HepG2 (cell line): Measurements from ENCODE around the gene CACNA1F. TPM values are rescaled to one million over a fixed set of nuclear protein-coding genes. Genes with fewer than 3 reads are reported as not detected.

Experiments
- BORCS8-MEF2B ChIP-seq: sonication (generic); formaldehyde crosslinking; IDR thresholded peaks from 2 replicates; pipeline ENCODE4 v1.8.0; 2022; ENCODE audit warnings: mild to moderate bottlenecking, missing genetic modification reagents
- EEA1 ChIP-seq: sonication (generic); formaldehyde crosslinking; IDR thresholded peaks from 2 replicates; pipeline ENCODE4 v1.5.1; 2020; ENCODE audit warnings: mild to moderate bottlenecking, missing genetic modification reagents, borderline replicate concordance
- MLLT10 ChIP-seq: sonication (generic); formaldehyde crosslinking; IDR thresholded peaks from 2 replicates; pipeline ENCODE4 v1.4.0; 2020; ENCODE audit warnings: missing genetic modification reagents
- NFKB2 ChIP-seq: sonication (generic); formaldehyde crosslinking; IDR thresholded peaks from 2 replicates; pipeline ENCODE4 v1.4.0; 2020; ENCODE audit warnings: missing genetic modification reagents, borderline replicate concordance
- NFYB ChIP-seq: sonication (generic); formaldehyde crosslinking; IDR thresholded peaks from 2 replicates; pipeline ENCODE4 v1.4.0; 2020; ENCODE audit warnings: missing genetic modification reagents
- RORA ChIP-seq: sonication (generic); formaldehyde crosslinking; IDR thresholded peaks from 2 replicates; pipeline ENCODE4 v1.5.0; 2020; ENCODE audit warnings: mild to moderate bottlenecking, missing genetic modification reagents, moderate library complexity
- TBX3 ChIP-seq: fragments of 450-650 bp; IDR thresholded peaks from 2 replicates; pipeline ENCODE4 v1.6.1; 2017; ENCODE audit warnings: antibody characterized with exemption, mild to moderate bottlenecking, inconsistent platforms, borderline replicate concordance
- XBP1 ChIP-seq: sonication (generic); formaldehyde crosslinking; IDR thresholded peaks from 2 replicates; pipeline ENCODE4 v1.5.0; 2020; ENCODE audit warnings: missing genetic modification reagents
- ZNF496 ChIP-seq: sonication (generic); formaldehyde crosslinking; IDR thresholded peaks from 2 replicates; pipeline ENCODE4 v1.8.1; 2023; ENCODE audit warnings: mild to moderate bottlenecking, moderate library complexity, missing genetic modification reagents; ENCODE audit not compliant: insufficient replicate concordance
- ZNF761 ChIP-seq: sonication (generic); formaldehyde crosslinking; conservative IDR thresholded peaks from 2 replicates; pipeline ENCODE4 v1.4.0; 2020; ENCODE audit warnings: mild to moderate bottlenecking, missing genetic modification reagents
- polyA plus RNA-seq, 8 experiments: library from polyadenylated mRNA; depleted of rRNA in 3 of 8; stranded (reverse) in 7 of 8; unstranded in 1 of 8; fragments of >200 nt; fragmentation: Illumina TruSeq in 4 of 8; extraction: Trizol in 4 of 8; gene quantifications; 2 replicates each; pipeline versions ENCODE4 v1.2.1 to v1.2.3, GENCODE V29; 2011 to 2016; ENCODE audit warnings: low read depth in 4 of 8, missing spikeins in 1 of 8, mixed read lengths in 1 of 8; ENCODE audit not compliant: insufficient read depth in 1 of 8
- total RNA-seq, 5 experiments: library from RNA; depleted of rRNA; stranded (reverse); fragments of >200 nt; fragmentation: Illumina TruSeq; extraction: Trizol; gene quantifications; 2 replicates each; pipeline ENCODE4 v1.2.3, GENCODE V29; 2016; ENCODE audit warnings: low read depth in 1 of 5
- TF ChIP-seq, protein P1 (sequence below): sonication (generic); formaldehyde crosslinking; conservative IDR thresholded peaks from 2 replicates; pipeline ENCODE4 v1.4.0; 2020; ENCODE audit warnings: mild to moderate bottlenecking, missing genetic modification reagents, moderate library complexity
- TF ChIP-seq, protein P2 (sequence below): IDR thresholded peaks from 2 replicates; pipeline ENCODE4 v1.6.1; 2016; ENCODE audit warnings: missing genetic modification reagents, missing compliant biosample characterization
- TF ChIP-seq, protein P3 (sequence below): sonication (generic); formaldehyde crosslinking; conservative IDR thresholded peaks from 2 replicates; pipeline ENCODE4 v1.8.0; 2022; ENCODE audit warnings: missing genetic modification reagents
- TF ChIP-seq, protein P4 (sequence below): sonication (generic); formaldehyde crosslinking; conservative IDR thresholded peaks from 2 replicates; pipeline ENCODE4 v1.4.0; 2020; ENCODE audit warnings: missing genetic modification reagents
- TF ChIP-seq, protein P5 (sequence below): sonication (generic); formaldehyde crosslinking; IDR thresholded peaks from 2 replicates; pipeline ENCODE4 v1.5.0; 2020; ENCODE audit warnings: mild to moderate bottlenecking, missing genetic modification reagents, borderline replicate concordance

The CACNA1F gene
- total and polyA plus RNA-seq, 2 of the 13 experiments (the other 11 are each of a cell fraction or from before 2014, with no cell fraction given) = 0.03 TPM; not detected in 1

DNA sequence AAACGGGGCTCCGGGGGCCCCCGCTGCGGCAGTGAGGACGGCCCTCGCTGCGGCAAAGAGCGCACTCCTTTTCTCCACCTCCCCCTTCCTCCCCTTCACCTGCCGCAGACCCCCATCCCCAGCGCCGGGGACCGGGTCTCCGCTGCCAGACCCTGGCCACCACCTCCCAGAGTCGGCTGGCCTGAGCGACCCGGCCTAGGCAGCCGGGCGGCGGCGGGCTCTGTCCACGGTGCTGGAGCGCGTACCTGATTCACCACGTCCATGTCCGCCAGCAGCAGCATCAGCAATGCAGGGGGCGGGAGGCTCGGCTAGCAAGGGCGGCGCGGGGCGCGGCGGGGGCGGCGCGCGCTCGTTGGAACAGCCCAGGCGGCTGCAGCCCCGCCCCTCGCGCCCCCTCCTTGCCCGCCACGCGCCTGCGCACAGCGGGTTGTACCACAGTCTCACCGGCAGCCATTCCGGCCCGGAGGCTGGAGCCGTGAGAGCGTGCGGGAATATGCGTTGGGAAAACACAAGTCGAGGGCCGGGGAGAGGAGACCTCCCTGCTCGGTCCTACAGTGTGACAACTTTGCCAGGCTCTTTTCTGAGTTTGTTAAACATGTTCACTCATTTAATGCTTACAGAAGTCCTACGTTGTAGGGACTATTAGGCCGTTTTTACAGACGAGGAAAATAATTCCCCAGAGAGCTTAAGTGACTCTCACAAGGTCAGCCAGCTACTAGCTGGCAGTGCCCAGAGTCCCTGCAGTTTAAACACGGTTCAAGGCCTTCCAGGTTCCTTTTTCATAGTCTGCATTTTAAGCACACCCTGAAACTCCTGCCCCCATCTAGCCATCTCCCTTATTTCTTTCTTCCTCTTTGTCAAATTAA lies 33.0 kb downstream of the CACNA1F start, which contains the start of gene SYP (continued):
- TF ChIP-seq, protein P1, sequence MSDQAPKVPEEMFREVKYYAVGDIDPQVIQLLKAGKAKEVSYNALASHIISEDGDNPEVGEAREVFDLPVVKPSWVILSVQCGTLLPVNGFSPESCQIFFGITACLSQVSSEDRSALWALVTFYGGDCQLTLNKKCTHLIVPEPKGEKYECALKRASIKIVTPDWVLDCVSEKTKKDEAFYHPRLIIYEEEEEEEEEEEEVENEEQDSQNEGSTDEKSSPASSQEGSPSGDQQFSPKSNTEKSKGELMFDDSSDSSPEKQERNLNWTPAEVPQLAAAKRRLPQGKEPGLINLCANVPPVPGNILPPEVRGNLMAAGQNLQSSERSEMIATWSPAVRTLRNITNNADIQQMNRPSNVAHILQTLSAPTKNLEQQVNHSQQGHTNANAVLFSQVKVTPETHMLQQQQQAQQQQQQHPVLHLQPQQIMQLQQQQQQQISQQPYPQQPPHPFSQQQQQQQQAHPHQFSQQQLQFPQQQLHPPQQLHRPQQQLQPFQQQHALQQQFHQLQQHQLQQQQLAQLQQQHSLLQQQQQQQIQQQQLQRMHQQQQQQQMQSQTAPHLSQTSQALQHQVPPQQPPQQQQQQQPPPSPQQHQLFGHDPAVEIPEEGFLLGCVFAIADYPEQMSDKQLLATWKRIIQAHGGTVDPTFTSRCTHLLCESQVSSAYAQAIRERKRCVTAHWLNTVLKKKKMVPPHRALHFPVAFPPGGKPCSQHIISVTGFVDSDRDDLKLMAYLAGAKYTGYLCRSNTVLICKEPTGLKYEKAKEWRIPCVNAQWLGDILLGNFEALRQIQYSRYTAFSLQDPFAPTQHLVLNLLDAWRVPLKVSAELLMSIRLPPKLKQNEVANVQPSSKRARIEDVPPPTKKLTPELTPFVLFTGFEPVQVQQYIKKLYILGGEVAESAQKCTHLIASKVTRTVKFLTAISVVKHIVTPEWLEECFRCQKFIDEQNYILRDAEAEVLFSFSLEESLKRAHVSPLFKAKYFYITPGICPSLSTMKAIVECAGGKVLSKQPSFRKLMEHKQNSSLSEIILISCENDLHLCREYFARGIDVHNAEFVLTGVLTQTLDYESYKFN (CRISPR knock-in tag) = no peak; the same call in 1 of the 2 replicates
- TF ChIP-seq ZNF761 (CRISPR knock-in tag) (peak; percentile 73), BORCS8-MEF2B (peak; percentile 94), TBX3 (no peak), XBP1 (CRISPR knock-in tag) (peak; percentile 24; the same call in 1 of the 2 replicates), NFKB2 (CRISPR knock-in tag) (peak; percentile 95; the same call in 1 of the 2 replicates), EEA1 (peak; percentile 85; the same call in 1 of the 2 replicates), MLLT10 (CRISPR knock-in tag) (no peak), RORA (CRISPR knock-in tag) (no peak), NFYB (no peak), ZNF496 (CRISPR knock-in tag) (no peak)
- TF ChIP-seq, protein P2, sequence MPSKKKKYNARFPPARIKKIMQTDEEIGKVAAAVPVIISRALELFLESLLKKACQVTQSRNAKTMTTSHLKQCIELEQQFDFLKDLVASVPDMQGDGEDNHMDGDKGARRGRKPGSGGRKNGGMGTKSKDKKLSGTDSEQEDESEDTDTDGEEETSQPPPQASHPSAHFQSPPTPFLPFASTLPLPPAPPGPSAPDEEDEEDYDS (CRISPR knock-in tag) = 0 out of 2 replicates have a peak, but pooled peaks have one; percentile 24
- TF ChIP-seq, protein P3, sequence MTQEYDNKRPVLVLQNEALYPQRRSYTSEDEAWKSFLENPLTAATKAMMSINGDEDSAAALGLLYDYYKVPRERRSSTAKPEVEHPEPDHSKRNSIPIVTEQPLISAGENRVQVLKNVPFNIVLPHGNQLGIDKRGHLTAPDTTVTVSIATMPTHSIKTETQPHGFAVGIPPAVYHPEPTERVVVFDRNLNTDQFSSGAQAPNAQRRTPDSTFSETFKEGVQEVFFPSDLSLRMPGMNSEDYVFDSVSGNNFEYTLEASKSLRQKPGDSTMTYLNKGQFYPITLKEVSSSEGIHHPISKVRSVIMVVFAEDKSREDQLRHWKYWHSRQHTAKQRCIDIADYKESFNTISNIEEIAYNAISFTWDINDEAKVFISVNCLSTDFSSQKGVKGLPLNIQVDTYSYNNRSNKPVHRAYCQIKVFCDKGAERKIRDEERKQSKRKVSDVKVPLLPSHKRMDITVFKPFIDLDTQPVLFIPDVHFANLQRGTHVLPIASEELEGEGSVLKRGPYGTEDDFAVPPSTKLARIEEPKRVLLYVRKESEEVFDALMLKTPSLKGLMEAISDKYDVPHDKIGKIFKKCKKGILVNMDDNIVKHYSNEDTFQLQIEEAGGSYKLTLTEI (CRISPR knock-in tag) = no peak
- TF ChIP-seq, protein P4, sequence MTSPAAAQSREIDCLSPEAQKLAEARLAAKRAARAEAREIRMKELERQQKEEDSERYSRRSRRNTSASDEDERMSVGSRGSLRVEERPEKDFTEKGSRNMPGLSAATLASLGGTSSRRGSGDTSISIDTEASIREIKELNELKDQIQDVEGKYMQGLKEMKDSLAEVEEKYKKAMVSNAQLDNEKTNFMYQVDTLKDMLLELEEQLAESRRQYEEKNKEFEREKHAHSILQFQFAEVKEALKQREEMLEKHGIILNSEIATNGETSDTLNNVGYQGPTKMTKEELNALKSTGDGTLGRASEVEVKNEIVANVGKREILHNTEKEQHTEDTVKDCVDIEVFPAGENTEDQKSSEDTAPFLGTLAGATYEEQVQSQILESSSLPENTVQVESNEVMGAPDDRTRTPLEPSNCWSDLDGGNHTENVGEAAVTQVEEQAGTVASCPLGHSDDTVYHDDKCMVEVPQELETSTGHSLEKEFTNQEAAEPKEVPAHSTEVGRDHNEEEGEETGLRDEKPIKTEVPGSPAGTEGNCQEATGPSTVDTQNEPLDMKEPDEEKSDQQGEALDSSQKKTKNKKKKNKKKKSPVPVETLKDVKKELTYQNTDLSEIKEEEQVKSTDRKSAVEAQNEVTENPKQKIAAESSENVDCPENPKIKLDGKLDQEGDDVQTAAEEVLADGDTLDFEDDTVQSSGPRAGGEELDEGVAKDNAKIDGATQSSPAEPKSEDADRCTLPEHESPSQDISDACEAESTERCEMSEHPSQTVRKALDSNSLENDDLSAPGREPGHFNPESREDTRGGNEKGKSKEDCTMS (CRISPR knock-in tag) = 0 out of 2 replicates have a peak, but pooled peaks have one; percentile 47
- TF ChIP-seq, protein P5, sequence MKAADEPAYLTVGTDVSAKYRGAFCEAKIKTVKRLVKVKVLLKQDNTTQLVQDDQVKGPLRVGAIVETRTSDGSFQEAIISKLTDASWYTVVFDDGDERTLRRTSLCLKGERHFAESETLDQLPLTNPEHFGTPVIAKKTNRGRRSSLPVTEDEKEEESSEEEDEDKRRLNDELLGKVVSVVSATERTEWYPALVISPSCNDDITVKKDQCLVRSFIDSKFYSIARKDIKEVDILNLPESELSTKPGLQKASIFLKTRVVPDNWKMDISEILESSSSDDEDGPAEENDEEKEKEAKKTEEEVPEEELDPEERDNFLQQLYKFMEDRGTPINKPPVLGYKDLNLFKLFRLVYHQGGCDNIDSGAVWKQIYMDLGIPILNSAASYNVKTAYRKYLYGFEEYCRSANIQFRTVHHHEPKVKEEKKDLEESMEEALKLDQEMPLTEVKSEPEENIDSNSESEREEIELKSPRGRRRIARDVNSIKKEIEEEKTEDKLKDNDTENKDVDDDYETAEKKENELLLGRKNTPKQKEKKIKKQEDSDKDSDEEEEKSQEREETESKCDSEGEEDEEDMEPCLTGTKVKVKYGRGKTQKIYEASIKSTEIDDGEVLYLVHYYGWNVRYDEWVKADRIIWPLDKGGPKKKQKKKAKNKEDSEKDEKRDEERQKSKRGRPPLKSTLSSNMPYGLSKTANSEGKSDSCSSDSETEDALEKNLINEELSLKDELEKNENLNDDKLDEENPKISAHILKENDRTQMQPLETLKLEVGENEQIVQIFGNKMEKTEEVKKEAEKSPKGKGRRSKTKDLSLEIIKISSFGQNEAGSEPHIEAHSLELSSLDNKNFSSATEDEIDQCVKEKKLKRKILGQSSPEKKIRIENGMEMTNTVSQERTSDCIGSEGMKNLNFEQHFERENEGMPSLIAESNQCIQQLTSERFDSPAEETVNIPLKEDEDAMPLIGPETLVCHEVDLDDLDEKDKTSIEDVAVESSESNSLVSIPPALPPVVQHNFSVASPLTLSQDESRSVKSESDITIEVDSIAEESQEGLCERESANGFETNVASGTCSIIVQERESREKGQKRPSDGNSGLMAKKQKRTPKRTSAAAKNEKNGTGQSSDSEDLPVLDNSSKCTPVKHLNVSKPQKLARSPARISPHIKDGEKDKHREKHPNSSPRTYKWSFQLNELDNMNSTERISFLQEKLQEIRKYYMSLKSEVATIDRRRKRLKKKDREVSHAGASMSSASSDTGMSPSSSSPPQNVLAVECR = peak; percentile 93
